GM12878 (cell line): Measurements from ENCODE around the gene KLHL2. TPM values are rescaled to one million over a fixed set of nuclear protein-coding genes. Genes with fewer than 3 reads are reported as not detected.

Experiments used
- CREM ChIP-seq: IDR thresholded peaks from 2 replicates; pipeline ENCODE4 v1.6.1; 2014; ENCODE audit warnings: antibody characterized with exemption, low read depth
- ESRRA ChIP-seq: IDR thresholded peaks from 2 replicates; pipeline ENCODE4 v1.6.1; 2012; ENCODE audit warnings: mild to moderate bottlenecking, low read length, improper control_type of control experiment
- MYC ChIP-seq: IDR thresholded peaks from 2 replicates; pipeline ENCODE4 v1.6.1; 2011; ENCODE audit warnings: mild to moderate bottlenecking, low read length, moderate library complexity, inconsistent platforms; ENCODE audit not compliant: insufficient read depth, insufficient replicate concordance, insufficient read length, severe bottlenecking
- polyA plus RNA-seq, 11 experiments: library from polyadenylated mRNA; depleted of rRNA in 4 of 11; unstranded in 6 of 11; stranded (reverse) in 5 of 11; fragments of >200 nt; fragmentation: Nextera tagmentation in 4 of 11; fragmentation: Illumina TruSeq in 1 of 11; extraction: Ambion mirVana in 4 of 11; extraction: Trizol in 1 of 11; gene quantifications; 1 replicate in 1 of 11; 2 replicates in 10 of 11; pipeline versions ENCODE4 v1.2.1 to v1.2.3, GENCODE V29; 2011 to 2016; ENCODE audit warnings: inconsistent platforms in 2 of 11, missing spikeins in 2 of 11, low read depth in 1 of 11
- total RNA-seq, 4 experiments: library from RNA; depleted of rRNA in 3 of 4; stranded (reverse); fragments of >200 nt in 3 of 4; fragmentation: Illumina TruSeq in 1 of 4; extraction: Trizol in 1 of 4; gene quantifications; 2 replicates each; pipeline versions ENCODE4 v1.2.1 to v1.2.3, GENCODE V29; 2013 to 2021
- TF ChIP-seq, protein P1 (sequence below): fragments of 450-650 bp; formaldehyde crosslinking; IDR thresholded peaks from 2 replicates; pipeline ENCODE4 v1.4.0; 2020; ENCODE audit warnings: mild to moderate bottlenecking, moderate library complexity
- TF ChIP-seq, protein P2 (sequence below): IDR thresholded peaks from 2 replicates; pipeline ENCODE4 v1.6.1; 2012; ENCODE audit warnings: mild to moderate bottlenecking, low read depth, low read length
- TF ChIP-seq, protein P3 (sequence below), 3 experiments: IDR thresholded peaks in 2 of 3; conservative IDR thresholded peaks in 1 of 3; 2 replicates each; pipeline ENCODE4 v1.5.1; 2011; ENCODE audit warnings: low read depth in 3 of 3, low read length in 3 of 3, mild to moderate bottlenecking in 3 of 3, control low read depth in 2 of 3, moderate library complexity in 2 of 3, inconsistent platforms in 1 of 3, mixed read lengths in 1 of 3; ENCODE audit not compliant: control insufficient read depth in 2 of 3, insufficient read depth in 1 of 3; ENCODE audit errors: extremely low read depth in 1 of 3

The KLHL2 gene
- total and polyA plus RNA-seq, 10 of the 15 experiments (the other 5 are each of a cell fraction or from before 2014, with no cell fraction given): 4.8 to 22.8 (median 12.9) TPM

DNA sequence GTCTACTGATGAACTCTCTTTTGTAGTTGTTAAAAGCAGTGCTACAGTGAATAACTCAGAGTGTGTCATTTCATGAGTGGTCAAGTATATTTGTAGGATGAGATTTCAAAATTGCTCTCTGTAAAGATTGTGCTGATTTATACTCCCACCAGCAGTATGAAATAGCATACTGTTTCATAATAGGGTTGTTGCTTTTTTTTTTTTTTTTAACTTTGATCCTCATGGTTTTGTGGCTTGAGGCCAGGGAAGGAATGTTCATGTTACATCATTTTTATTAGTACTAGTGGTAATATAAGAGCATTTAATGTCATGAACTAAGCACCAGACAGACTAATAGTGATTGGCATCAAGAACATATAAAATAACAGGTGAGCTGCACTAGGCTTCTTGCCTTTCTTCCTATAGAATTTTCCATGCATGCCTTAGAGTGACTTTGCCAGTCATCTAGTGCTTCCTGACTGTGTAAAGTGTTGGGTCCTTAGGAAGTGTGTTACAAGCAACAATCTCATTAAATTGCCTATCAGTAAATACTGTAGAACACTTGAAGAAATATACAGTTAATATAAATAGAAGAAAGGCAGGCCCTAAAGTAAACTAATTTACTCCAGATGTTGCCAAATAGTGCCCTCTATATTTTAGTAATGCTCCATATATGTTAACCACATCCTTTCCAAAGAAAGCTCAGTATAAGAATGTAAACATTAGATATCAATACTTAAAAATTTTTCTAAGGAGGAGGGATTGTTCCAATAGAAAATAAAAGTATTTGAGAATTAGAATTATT lies 81.5 kb downstream of the KLHL2 start (continued):
- TF ChIP-seq, protein P1, sequence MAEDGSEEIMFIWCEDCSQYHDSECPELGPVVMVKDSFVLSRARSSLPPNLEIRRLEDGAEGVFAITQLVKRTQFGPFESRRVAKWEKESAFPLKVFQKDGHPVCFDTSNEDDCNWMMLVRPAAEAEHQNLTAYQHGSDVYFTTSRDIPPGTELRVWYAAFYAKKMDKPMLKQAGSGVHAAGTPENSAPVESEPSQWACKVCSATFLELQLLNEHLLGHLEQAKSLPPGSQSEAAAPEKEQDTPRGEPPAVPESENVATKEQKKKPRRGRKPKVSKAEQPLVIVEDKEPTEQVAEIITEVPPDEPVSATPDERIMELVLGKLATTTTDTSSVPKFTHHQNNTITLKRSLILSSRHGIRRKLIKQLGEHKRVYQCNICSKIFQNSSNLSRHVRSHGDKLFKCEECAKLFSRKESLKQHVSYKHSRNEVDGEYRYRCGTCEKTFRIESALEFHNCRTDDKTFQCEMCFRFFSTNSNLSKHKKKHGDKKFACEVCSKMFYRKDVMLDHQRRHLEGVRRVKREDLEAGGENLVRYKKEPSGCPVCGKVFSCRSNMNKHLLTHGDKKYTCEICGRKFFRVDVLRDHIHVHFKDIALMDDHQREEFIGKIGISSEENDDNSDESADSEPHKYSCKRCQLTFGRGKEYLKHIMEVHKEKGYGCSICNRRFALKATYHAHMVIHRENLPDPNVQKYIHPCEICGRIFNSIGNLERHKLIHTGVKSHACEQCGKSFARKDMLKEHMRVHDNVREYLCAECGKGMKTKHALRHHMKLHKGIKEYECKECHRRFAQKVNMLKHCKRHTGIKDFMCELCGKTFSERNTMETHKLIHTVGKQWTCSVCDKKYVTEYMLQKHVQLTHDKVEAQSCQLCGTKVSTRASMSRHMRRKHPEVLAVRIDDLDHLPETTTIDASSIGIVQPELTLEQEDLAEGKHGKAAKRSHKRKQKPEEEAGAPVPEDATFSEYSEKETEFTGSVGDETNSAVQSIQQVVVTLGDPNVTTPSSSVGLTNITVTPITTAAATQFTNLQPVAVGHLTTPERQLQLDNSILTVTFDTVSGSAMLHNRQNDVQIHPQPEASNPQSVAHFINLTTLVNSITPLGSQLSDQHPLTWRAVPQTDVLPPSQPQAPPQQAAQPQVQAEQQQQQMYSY (CRISPR knock-in tag): no peak
- TF ChIP-seq, protein P2, sequence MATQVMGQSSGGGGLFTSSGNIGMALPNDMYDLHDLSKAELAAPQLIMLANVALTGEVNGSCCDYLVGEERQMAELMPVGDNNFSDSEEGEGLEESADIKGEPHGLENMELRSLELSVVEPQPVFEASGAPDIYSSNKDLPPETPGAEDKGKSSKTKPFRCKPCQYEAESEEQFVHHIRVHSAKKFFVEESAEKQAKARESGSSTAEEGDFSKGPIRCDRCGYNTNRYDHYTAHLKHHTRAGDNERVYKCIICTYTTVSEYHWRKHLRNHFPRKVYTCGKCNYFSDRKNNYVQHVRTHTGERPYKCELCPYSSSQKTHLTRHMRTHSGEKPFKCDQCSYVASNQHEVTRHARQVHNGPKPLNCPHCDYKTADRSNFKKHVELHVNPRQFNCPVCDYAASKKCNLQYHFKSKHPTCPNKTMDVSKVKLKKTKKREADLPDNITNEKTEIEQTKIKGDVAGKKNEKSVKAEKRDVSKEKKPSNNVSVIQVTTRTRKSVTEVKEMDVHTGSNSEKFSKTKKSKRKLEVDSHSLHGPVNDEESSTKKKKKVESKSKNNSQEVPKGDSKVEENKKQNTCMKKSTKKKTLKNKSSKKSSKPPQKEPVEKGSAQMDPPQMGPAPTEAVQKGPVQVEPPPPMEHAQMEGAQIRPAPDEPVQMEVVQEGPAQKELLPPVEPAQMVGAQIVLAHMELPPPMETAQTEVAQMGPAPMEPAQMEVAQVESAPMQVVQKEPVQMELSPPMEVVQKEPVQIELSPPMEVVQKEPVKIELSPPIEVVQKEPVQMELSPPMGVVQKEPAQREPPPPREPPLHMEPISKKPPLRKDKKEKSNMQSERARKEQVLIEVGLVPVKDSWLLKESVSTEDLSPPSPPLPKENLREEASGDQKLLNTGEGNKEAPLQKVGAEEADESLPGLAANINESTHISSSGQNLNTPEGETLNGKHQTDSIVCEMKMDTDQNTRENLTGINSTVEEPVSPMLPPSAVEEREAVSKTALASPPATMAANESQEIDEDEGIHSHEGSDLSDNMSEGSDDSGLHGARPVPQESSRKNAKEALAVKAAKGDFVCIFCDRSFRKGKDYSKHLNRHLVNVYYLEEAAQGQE: no peak
- TF ChIP-seq CREM (no peak), ESRRA (no peak), MYC (no peak)
- TF ChIP-seq, protein P3, sequence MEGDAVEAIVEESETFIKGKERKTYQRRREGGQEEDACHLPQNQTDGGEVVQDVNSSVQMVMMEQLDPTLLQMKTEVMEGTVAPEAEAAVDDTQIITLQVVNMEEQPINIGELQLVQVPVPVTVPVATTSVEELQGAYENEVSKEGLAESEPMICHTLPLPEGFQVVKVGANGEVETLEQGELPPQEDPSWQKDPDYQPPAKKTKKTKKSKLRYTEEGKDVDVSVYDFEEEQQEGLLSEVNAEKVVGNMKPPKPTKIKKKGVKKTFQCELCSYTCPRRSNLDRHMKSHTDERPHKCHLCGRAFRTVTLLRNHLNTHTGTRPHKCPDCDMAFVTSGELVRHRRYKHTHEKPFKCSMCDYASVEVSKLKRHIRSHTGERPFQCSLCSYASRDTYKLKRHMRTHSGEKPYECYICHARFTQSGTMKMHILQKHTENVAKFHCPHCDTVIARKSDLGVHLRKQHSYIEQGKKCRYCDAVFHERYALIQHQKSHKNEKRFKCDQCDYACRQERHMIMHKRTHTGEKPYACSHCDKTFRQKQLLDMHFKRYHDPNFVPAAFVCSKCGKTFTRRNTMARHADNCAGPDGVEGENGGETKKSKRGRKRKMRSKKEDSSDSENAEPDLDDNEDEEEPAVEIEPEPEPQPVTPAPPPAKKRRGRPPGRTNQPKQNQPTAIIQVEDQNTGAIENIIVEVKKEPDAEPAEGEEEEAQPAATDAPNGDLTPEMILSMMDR (IDR thresholded peaks at IDR 0.05 in 2 of 3, conservative IDR thresholded peaks at IDR 0.05 in 1 of 3; ENCODE audit: control insufficient read depth in 2 of 3, extremely low read depth in 1 of 3, insufficient read depth in 1 of 3, low read depth in 3 of 3, low read length in 3 of 3): no peak
- TF ChIP-seq, all 136 proteins: peak for 0
